Endothelial cell of umbilical vein (primary cell): ENCODE data around the gene SPINT3.

Experiments
- EZH2 ChIP-seq: IDR thresholded peaks from 2 replicates; pipeline ENCODE4 v1.6.1; 2012; ENCODE audit warnings: borderline replicate concordance, low read depth, mild to moderate bottlenecking, moderate library complexity, low read length, inconsistent platforms; ENCODE audit not compliant: severe bottlenecking
- MAX ChIP-seq: IDR thresholded peaks from 2 replicates; pipeline ENCODE4 v1.6.1; 2011; ENCODE audit not compliant: insufficient read depth, insufficient read length
- MYC ChIP-seq: IDR thresholded peaks from one replicate; pipeline ENCODE4 v1.6.1; 2011; ENCODE audit warnings: mild to moderate bottlenecking, low read depth, low read length
- POLR2A ChIP-seq: IDR thresholded peaks from 2 replicates; pipeline ENCODE4 v1.6.1; 2012; ENCODE audit warnings: low read depth, mild to moderate bottlenecking, control low read depth, low read length
- POLR2AphosphoS5 ChIP-seq: IDR thresholded peaks from 2 replicates; pipeline ENCODE4 v1.6.1; 2012; ENCODE audit warnings: low read depth, mild to moderate bottlenecking, control low read depth, low read length, moderate library complexity; ENCODE audit not compliant: insufficient read depth
- TF ChIP-seq, protein P1 (sequence below), 2 donors: IDR thresholded peaks; 1 replicate in 1 of 2; 2 replicates in 1 of 2; pipeline ENCODE4 v1.5.1; 2011; ENCODE audit warnings: low read length in 2 of 2, mild to moderate bottlenecking in 2 of 2, moderate library complexity in 2 of 2, control low read depth in 1 of 2, inconsistent platforms in 1 of 2, low read depth in 1 of 2; ENCODE audit not compliant: insufficient read depth in 1 of 2; ENCODE audit errors: extremely low read depth in 1 of 2

DNA sequence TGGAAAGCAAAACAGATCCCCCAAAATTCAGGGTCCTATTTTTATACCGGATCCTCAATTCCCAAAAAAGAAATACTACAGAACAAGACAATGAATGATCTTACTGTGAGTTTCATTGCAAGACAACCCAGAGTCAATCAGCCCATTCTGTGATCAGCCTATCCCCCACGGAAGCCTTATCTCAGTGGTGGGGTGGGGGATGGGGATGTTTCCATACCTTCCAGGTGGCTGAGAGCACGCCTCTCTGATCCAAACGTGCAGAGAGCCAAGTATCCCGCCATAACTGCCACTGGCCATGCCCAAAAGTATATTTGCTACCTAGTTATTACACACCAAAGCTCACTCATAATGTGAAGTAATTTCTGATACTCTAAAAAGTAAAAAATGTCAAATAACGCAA lies 30.7 kb downstream of the SPINT3 start:
- TF ChIP-seq MAX (no peak), EZH2 (no peak), POLR2A (no peak), POLR2AphosphoS5 (no peak), MYC (no peak)
- TF ChIP-seq, protein P1, sequence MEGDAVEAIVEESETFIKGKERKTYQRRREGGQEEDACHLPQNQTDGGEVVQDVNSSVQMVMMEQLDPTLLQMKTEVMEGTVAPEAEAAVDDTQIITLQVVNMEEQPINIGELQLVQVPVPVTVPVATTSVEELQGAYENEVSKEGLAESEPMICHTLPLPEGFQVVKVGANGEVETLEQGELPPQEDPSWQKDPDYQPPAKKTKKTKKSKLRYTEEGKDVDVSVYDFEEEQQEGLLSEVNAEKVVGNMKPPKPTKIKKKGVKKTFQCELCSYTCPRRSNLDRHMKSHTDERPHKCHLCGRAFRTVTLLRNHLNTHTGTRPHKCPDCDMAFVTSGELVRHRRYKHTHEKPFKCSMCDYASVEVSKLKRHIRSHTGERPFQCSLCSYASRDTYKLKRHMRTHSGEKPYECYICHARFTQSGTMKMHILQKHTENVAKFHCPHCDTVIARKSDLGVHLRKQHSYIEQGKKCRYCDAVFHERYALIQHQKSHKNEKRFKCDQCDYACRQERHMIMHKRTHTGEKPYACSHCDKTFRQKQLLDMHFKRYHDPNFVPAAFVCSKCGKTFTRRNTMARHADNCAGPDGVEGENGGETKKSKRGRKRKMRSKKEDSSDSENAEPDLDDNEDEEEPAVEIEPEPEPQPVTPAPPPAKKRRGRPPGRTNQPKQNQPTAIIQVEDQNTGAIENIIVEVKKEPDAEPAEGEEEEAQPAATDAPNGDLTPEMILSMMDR (IDR thresholded peaks at IDR 0.05; ENCODE audit: extremely low read depth in 1 of 2, insufficient read depth in 1 of 2, low read depth in 1 of 2, low read length in 2 of 2): no peak
